ENCODE measurements around the gene SEMA5A. TPM values are rescaled to one million over a fixed set of nuclear protein-coding genes. Genes with fewer than 3 reads are reported as not detected.

SEMA5A gene
- total RNA-seq, 4 donors from 2014 or later = 13.4 to 22.3 (median 18.5) TPM

GRCh38 chr5:9505225-9505624 is 40.6 kb downstream of the SEMA5A start:
- no peak for TF ChIP-seq POLR2A (IDR thresholded peaks at IDR 0.05)
- no peak for TF ChIP-seq CTCF (IDR thresholded peaks at IDR 0.05)
- no peak for DNase-seq (ENCODE audit: low spot score in 2 of 2)
- intact Hi-C loops (cut with DNase I; ENCODE audit: low total_unique reads) = no loop called here
- H3K4me3 ChIP-seq (ENCODE audit: low read depth, poor library complexity, severe bottlenecking) = no peak overlapping the region
- WGBS, 2 donors = 50 to 57% methylated on average over 2 of the region's 2 CpGs

GRCh38 chr5:9502864-9503263 is 43.0 kb downstream of the SEMA5A start:
- WGBS, 2 donors = 83 to 93% methylated on average over 1 of the region's 1 CpG
- no peak for DNase-seq (ENCODE audit: low spot score in 2 of 2)
- TF ChIP-seq POLR2A (IDR thresholded peaks at IDR 0.05) (no peak), CTCF (IDR thresholded peaks at IDR 0.05) (no peak)
- intact Hi-C loops (cut with DNase I; ENCODE audit: low total_unique reads) = no loop called here
- no peak overlapping the region for H3K4me3 ChIP-seq (ENCODE audit: low read depth, poor library complexity, severe bottlenecking)

- H3K4me3 ChIP-seq (ENCODE audit: low read depth, poor library complexity, severe bottlenecking) = no peak overlapping the region
- TF ChIP-seq CTCF (IDR thresholded peaks at IDR 0.05) = no peak
- no peak for TF ChIP-seq POLR2A (IDR thresholded peaks at IDR 0.05)
- WGBS, 2 donors = 58 to 66% methylated on average over 4 of the region's 4 CpGs
- peak in 1 of 2 donors; percentile 79 for DNase-seq (ENCODE audit: low spot score in 2 of 2)
- intact Hi-C loops (cut with DNase I; ENCODE audit: low total_unique reads) = no loop called here
Measured at GRCh38 chr5:9502050-9502834, 43.6 kb downstream of the SEMA5A start.

- TF ChIP-seq CTCF (IDR thresholded peaks at IDR 0.05) (no peak), POLR2A (IDR thresholded peaks at IDR 0.05) (no peak)
- H3K4me3 ChIP-seq (ENCODE audit: low read depth, poor library complexity, severe bottlenecking) = no peak overlapping the region
- intact Hi-C loops (cut with DNase I; ENCODE audit: low total_unique reads) = no loop called here
- WGBS, 2 donors = 70 to 85% methylated on average over 2 of the region's 2 CpGs
- peak in 1 of 2 donors; percentile 17 for DNase-seq (ENCODE audit: low spot score in 2 of 2)
Measured at GRCh38 chr5:9500625-9501024, 45.2 kb downstream of the SEMA5A start.

- no peak for TF ChIP-seq CTCF (IDR thresholded peaks at IDR 0.05)
- TF ChIP-seq POLR2A (IDR thresholded peaks at IDR 0.05) = no peak
- H3K4me3 ChIP-seq (ENCODE audit: low read depth, poor library complexity, severe bottlenecking) = no peak overlapping the region
- peak in 1 of 2 donors; percentile 5 for DNase-seq (ENCODE audit: low spot score in 2 of 2)
- intact Hi-C loops (cut with DNase I; ENCODE audit: low total_unique reads) = no loop called here
- 72% methylated on average over 4 of the region's 4 CpGs for WGBS, 2 donors
Measured at GRCh38 chr5:9500193-9500592, 45.7 kb downstream of the SEMA5A start.

- intact Hi-C loops (cut with DNase I; ENCODE audit: low total_unique reads) = no loop called here
- no peak for DNase-seq (ENCODE audit: low spot score in 2 of 2)
- no peak overlapping the region for H3K4me3 ChIP-seq (ENCODE audit: low read depth, poor library complexity, severe bottlenecking)
- 95 to 97% methylated on average over 1 of the region's 1 CpG for WGBS, 2 donors
- TF ChIP-seq CTCF (IDR thresholded peaks at IDR 0.05) (no peak), POLR2A (IDR thresholded peaks at IDR 0.05) (no peak)
Measured at GRCh38 chr5:9499498-9499876, 46.4 kb downstream of the SEMA5A start.

Data from lower leg skin (tissue), 4 donors.